Kidney epithelial cell (primary cell): ENCODE measurements around the gene SLC25A18. TPM values are rescaled to one million over a fixed set of nuclear protein-coding genes. Genes with fewer than 3 reads are reported as not detected.
"Not testable (repeated sequence)": the region's sequence is repeated elsewhere in the genome, so short reads cannot be mapped to it uniquely, and the experiment has no call there.

Experiments
- DNase-seq: peaks from one replicate; pipeline ENCODE4 v3.0.0-alpha.2; 2010; ENCODE audit warnings: low read depth
- H3K27me3 ChIP-seq: 2 replicates; pipeline ENCODE4 v1.6.0; 2011; ENCODE audit warnings: low read length; ENCODE audit not compliant: control insufficient read depth, insufficient read depth
- H3K36me3 ChIP-seq: 2 replicates; pipeline ENCODE4 v1.5.1; 2011; ENCODE audit warnings: low read length; ENCODE audit not compliant: control insufficient read depth, insufficient read depth
- H3K4me3 ChIP-seq: 2 replicates; pipeline ENCODE4 v1.5.1; 2011; ENCODE audit warnings: low read depth, mild to moderate bottlenecking, control low read depth, low read length
- CTCF ChIP-seq: IDR thresholded peaks from 2 replicates; pipeline ENCODE4 v1.5.1; 2011; ENCODE audit warnings: mild to moderate bottlenecking, moderate library complexity, low read length, control low read depth, inconsistent platforms; ENCODE audit not compliant: insufficient read depth, poor library complexity, severe bottlenecking
- total RNA-seq: library from RNA; depleted of rRNA; stranded (reverse); fragments of >200 nt; gene quantifications from 2 replicates; pipeline ENCODE4 v1.2.3, GENCODE V29; 2015

SLC25A18 gene
- total RNA-seq, 1 donor from 2014 or later: 0.08 TPM

- no peaks in the 10 kb centered on the region for H3K36me3 ChIP-seq
- DNase-seq: no peak
Measured at GRCh38 chr22:17563936-17564391, 666 bp downstream of the SLC25A18 start.

GRCh38 chr22:17566016-17566687 is 2.9 kb downstream of the SLC25A18 start:
- not testable (repeated sequence) for H3K36me3 ChIP-seq, H3K27me3 ChIP-seq

More at GRCh38 chr22:17563936-17564391, 666 bp downstream of the SLC25A18 start:
- TF ChIP-seq CTCF: no peak
- H3K4me3 ChIP-seq: no peak overlapping the region
- H3K27me3 ChIP-seq: no peaks in the 10 kb centered on the region

GRCh38 chr22:17566776-17567175 is 3.5 kb downstream of the SLC25A18 start:
- Histone ChIP-seq H3K36me3 (no peaks in the 10 kb centered on the region), H3K27me3 (no peaks in the 10 kb centered on the region), H3K4me3 (no peak overlapping the region)
- no peak for TF ChIP-seq CTCF
- no peak for DNase-seq

More at GRCh38 chr22:17566016-17566687, 2.9 kb downstream of the SLC25A18 start:
- H3K4me3 ChIP-seq, DNase-seq: not testable (repeated sequence)

- no peak for DNase-seq
- Histone ChIP-seq H3K4me3 (no peak overlapping the region), H3K36me3 (no peaks in the 10 kb centered on the region), H3K27me3 (no peaks in the 10 kb centered on the region)
- TF ChIP-seq CTCF: no peak
Measured at GRCh38 chr22:17569971-17570511, 6.7 kb downstream of the SLC25A18 start.

GRCh38 chr22:17570851-17571631 is 7.7 kb downstream of the SLC25A18 start:
- Histone ChIP-seq H3K27me3 (no peaks in the 10 kb centered on the region), H3K4me3 (no peak overlapping the region), H3K36me3 (no peaks in the 10 kb centered on the region)
- TF ChIP-seq CTCF: no peak
- DNase-seq: no peak

- no peak for DNase-seq
- Histone ChIP-seq H3K36me3 (no peaks in the 10 kb centered on the region), H3K4me3 (no peak overlapping the region), H3K27me3 (no peaks in the 10 kb centered on the region)
- TF ChIP-seq CTCF: no peak
Measured at GRCh38 chr22:17575151-17575550, 11.9 kb downstream of the SLC25A18 start.
